ENCODE measurements around the gene SLC25A40.

DNA sequence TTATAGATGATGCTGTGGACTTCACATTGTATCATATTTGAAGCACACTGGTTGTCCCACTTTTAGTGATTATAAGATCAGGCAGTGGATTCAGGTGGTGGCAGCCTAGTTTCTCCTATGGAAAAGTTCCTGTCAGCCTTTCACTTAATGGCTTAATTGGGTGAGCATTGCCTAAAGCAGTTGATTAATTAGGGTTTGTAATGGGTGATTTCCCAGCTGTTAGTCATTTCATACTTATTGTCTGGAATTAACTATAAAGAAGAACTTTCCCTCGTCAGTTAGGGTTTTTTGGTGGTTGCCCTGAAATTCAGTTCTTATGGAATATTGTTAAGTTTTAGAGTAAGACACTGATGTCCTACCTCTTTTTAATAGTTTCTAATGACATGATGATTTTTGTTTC, 78.8 kb downstream of the SLC25A40 start:
- TF ChIP-seq CTCF (IDR thresholded peaks at IDR 0.05) (no peak), POLR2A (IDR thresholded peaks at IDR 0.05) (no peak), POLR2AphosphoS5 (IDR thresholded peaks at IDR 0.05) (no peak), EP300 (IDR thresholded peaks at IDR 0.05) (no peak)

Measured in sigmoid colon (tissue), 4 donors.